Suprapubic skin (tissue), 4 donors: ENCODE measurements around the gene CAPN9. TPM values are rescaled to one million over a fixed set of nuclear protein-coding genes. Genes with fewer than 3 reads are reported as not detected.

Experiments
- DNase-seq, 2 donors: peaks; one replicate each; pipeline ENCODE4 v3.0.0-alpha.2; 2019; ENCODE audit warnings: low spot score in 2 of 2
- H3K27ac ChIP-seq: fragments of 200-600 bp; sonication (generic); one replicate; pipeline ENCODE4 v1.5.1; 2019
- H3K27me3 ChIP-seq: fragments of 200-600 bp; sonication (generic); one replicate; pipeline ENCODE4 v1.5.1; 2019
- H3K36me3 ChIP-seq: fragments of 200-600 bp; sonication (generic); one replicate; pipeline ENCODE4 v1.5.1; 2019
- H3K4me1 ChIP-seq: fragments of 200-600 bp; sonication (generic); one replicate; pipeline ENCODE4 v1.5.1; 2019
- H3K4me3 ChIP-seq: fragments of 200-600 bp; sonication (generic); one replicate; pipeline ENCODE4 v1.5.1; 2019; ENCODE audit warnings: mild to moderate bottlenecking
- H3K9me3 ChIP-seq: fragments of 200-600 bp; sonication (generic); one replicate; pipeline ENCODE4 v1.5.1; 2019
- EP300 ChIP-seq: sonication (generic); formaldehyde crosslinking; IDR thresholded peaks from one replicate; pipeline ENCODE4 v1.6.1; 2017; ENCODE audit warnings: antibody characterized with exemption
- POLR2A ChIP-seq, 2 donors: fragments of 450-650 bp; IDR thresholded peaks; one replicate each; pipeline ENCODE4 v1.6.1; 2017; ENCODE audit warnings: antibody characterized with exemption in 2 of 2, mild to moderate bottlenecking in 2 of 2, moderate library complexity in 2 of 2
- POLR2AphosphoS5 ChIP-seq, 3 donors: sonication (generic); formaldehyde crosslinking; IDR thresholded peaks; one replicate each; pipeline ENCODE4 v1.6.1; 2017; ENCODE audit warnings: antibody characterized with exemption in 3 of 3
- WGBS: methylation state at CpG from one replicate; pipeline ENCODE4 v1.1.5; 2018; 5-methylcytosine and 5-hydroxymethylcytosine counted together
- total RNA-seq, 4 donors: library from RNA; depleted of rRNA; stranded (reverse); fragments of >200 nt; gene quantifications; one replicate each; pipeline ENCODE4 v1.1.0, GENCODE V29; 2016
- TF ChIP-seq, protein P1 (sequence below), 2 donors: fragments of 200-600 bp in 1 of 2; fragments of 450-650 bp in 1 of 2; sonication (generic) in 1 of 2; IDR thresholded peaks; one replicate each; pipeline ENCODE4 v1.5.1; 2016 to 2019; ENCODE audit warnings: antibody characterized with exemption in 2 of 2, mild to moderate bottlenecking in 1 of 2, moderate library complexity in 1 of 2

Gene CAPN9
- total RNA-seq, 4 donors from 2014 or later, result 0.48 to 4.2 TPM; not detected in 2

DNA sequence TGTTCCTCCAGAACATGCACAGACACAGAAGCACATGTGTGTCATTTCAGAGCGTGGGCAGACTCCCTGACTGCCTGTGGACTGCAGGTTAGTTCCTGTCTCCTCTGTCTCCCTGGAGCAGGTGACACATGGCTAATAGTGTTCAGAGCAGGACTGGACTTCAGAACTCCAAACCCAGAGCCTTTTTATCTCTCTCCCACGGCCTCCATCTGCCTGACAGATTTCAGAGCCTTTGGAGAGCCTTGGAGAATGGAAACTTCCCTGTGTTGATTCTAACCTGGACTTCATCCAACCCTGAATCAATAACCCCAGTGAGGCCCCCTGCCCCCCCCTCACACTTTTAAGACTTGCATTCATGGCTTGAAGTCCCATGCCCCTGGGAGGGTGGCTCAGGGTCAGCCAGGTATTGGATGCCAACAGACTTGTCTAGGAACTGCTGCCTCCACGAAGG, 76.8 kb downstream of the CAPN9 start:
- peak overlapping the region; percentile 73 for H3K27ac ChIP-seq
- DNase-seq, result no peak
- no peaks in the 10 kb centered on the region for H3K36me3 ChIP-seq
- 64% methylated on average over 3 of the region's 3 CpGs for WGBS
- peaks cover 58% of the 10 kb centered on the region for H3K4me1 ChIP-seq
- H3K27me3 ChIP-seq, result no peaks in the 10 kb centered on the region
- TF ChIP-seq, protein P1, sequence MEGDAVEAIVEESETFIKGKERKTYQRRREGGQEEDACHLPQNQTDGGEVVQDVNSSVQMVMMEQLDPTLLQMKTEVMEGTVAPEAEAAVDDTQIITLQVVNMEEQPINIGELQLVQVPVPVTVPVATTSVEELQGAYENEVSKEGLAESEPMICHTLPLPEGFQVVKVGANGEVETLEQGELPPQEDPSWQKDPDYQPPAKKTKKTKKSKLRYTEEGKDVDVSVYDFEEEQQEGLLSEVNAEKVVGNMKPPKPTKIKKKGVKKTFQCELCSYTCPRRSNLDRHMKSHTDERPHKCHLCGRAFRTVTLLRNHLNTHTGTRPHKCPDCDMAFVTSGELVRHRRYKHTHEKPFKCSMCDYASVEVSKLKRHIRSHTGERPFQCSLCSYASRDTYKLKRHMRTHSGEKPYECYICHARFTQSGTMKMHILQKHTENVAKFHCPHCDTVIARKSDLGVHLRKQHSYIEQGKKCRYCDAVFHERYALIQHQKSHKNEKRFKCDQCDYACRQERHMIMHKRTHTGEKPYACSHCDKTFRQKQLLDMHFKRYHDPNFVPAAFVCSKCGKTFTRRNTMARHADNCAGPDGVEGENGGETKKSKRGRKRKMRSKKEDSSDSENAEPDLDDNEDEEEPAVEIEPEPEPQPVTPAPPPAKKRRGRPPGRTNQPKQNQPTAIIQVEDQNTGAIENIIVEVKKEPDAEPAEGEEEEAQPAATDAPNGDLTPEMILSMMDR (IDR thresholded peaks at IDR 0.05), result no peak
- TF ChIP-seq POLR2AphosphoS5 (IDR thresholded peaks at IDR 0.05), result no peak
- TF ChIP-seq EP300, result no peak
- TF ChIP-seq POLR2A (IDR thresholded peaks at IDR 0.05), result no peak
- no peak overlapping the region for H3K4me3 ChIP-seq
- H3K9me3 ChIP-seq, result no peaks in the 10 kb centered on the region

DNA sequence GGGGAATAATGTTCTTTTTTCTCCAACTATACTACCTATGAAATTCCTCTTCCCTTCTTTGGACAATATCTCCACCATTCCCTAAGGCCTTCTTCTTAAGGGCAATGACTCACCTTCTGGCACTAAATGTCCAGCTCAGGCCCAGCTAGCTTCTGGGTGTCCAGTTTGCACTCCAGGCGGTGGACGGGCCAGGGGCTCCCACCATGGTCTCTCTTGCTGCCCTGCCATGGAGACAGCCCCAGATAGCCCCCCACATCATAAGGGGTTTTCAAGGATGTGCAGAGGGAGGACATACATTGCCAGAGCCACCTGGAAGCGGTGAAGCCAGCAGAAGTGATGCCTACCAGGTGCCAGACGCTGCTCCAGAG, 77.3 kb downstream of the CAPN9 start:
- no peak overlapping the region for H3K4me3 ChIP-seq
- peak overlapping the region; percentile 73 for H3K27ac ChIP-seq
- H3K36me3 ChIP-seq, result no peaks in the 10 kb centered on the region
- H3K4me1 ChIP-seq, result peaks cover 58% of the 10 kb centered on the region
- no peaks in the 10 kb centered on the region for H3K27me3 ChIP-seq
- DNase-seq, result no peak
- 76% methylated on average over 4 of the region's 4 CpGs for WGBS
- no peaks in the 10 kb centered on the region for H3K9me3 ChIP-seq
- TF ChIP-seq EP300 (no peak), POLR2AphosphoS5 (IDR thresholded peaks at IDR 0.05) (no peak), POLR2A (IDR thresholded peaks at IDR 0.05) (no peak)
- TF ChIP-seq, protein P1 (IDR thresholded peaks at IDR 0.05), result no peak

DNA sequence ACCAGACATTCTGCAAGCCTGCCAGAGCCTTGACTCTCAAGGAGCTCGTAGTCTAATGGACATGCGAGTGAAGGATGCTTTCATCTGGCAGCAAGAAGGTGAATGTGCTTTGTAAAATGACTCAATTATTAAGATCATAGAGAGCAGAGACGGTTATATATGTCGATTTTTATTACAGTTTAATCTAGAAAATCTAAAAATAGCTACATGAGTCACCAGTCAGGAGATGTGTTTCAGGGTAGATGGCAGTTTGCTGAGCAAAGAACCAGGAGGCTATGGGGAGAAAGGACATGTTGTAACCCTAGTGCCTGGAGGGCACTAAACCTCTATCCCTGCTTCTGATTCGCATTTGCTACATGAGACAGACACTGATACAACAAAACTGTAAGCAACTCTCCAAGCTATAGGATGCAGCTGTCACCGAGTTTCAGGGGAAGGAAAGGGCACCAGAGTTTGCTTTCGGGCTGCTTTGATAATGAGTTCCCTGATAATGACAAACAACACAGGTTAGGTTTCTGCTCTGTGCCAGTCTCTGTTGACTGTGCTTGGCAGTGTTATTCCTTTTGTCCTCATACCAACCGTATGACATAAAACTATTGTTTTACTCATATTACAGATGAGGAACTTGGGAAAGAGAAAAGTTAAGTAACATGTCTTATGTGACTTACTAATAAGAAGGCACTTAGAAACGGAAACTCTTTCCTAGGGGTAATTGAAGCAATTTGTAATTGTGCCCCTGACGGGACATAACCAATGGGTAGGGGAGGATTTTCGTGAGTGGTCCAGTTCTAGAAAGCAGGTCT, 77.9 kb downstream of the CAPN9 start:
- H3K9me3 ChIP-seq, result no peaks in the 10 kb centered on the region
- 41% methylated on average over 11 of the region's 11 CpGs for WGBS
- TF ChIP-seq, protein P1 (IDR thresholded peaks at IDR 0.05), result no peak
- TF ChIP-seq EP300 (no peak), POLR2A (IDR thresholded peaks at IDR 0.05) (no peak), POLR2AphosphoS5 (IDR thresholded peaks at IDR 0.05) (no peak)
- DNase-seq, result no peak
- H3K27ac ChIP-seq, result peak overlapping the region; percentile 73
- no peak overlapping the region for H3K4me3 ChIP-seq
- no peaks in the 10 kb centered on the region for H3K36me3 ChIP-seq
- no peaks in the 10 kb centered on the region for H3K27me3 ChIP-seq
- peaks cover 58% of the 10 kb centered on the region for H3K4me1 ChIP-seq

DNA sequence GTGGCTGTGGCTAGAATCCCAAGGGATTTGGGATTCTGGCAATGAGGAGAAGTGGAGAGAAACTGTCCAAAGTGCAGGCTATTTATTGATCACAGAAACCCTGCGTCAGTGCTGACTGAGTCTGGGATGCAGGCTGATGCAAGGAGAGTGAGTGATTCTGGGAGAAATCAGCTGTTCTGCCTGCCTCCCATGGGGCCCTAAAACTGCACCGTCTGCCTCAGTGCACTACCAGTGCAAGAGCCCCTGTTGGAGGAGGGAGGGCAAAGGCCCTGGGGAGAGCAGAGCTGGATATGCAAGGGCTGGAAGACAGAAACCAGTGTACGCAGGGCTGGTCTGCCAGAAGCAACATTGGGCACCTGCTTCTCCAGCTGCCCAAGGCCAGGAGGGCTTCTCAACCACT, 78.6 kb downstream of the CAPN9 start:
- H3K36me3 ChIP-seq, result no peaks in the 10 kb centered on the region
- H3K9me3 ChIP-seq, result no peaks in the 10 kb centered on the region
- peak overlapping the region; percentile 73 for H3K27ac ChIP-seq
- H3K27me3 ChIP-seq, result no peaks in the 10 kb centered on the region
- H3K4me1 ChIP-seq, result peaks cover 58% of the 10 kb centered on the region
- 79% methylated on average over 3 of the region's 3 CpGs for WGBS
- TF ChIP-seq, protein P1 (IDR thresholded peaks at IDR 0.05), result no peak
- no peak for TF ChIP-seq POLR2A (IDR thresholded peaks at IDR 0.05)
- no peak for TF ChIP-seq POLR2AphosphoS5 (IDR thresholded peaks at IDR 0.05)
- no peak for DNase-seq
- H3K4me3 ChIP-seq, result no peak overlapping the region

DNA sequence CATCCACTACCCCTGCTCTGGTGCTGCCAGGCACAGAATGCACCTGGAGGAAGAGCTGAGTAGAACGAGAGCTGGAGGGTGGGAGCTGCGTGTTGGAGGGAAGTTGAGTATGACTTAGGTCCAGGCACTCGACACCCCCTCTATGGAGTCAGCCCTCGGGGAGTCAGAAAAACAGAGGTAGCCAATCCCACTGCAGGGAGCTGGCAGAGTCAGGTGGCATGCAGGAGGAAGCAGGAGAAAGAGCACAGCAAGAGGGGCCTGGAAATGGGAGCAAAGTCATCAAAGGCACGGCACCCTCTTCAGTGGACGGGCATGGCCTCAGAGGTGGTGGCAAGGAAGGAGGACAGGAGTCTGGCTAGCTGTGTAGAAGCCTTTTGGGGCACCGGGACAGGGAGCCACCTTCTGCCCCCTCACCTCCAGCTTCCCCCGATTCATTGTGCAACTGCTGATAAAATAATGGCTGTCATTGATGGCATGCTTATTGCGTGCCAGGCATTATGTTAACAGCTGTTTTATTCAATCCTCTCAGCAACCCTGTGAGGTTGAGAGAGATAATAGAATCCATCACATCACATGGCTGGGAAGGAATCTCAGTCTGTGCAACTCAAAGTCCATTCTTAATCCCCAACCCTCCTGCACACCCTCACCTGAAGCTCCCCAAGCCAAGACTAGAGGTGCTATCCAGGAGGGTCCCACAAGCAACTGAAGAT, 79.1 kb downstream of the CAPN9 start:
- Histone ChIP-seq H3K4me3 (no peak overlapping the region), H3K36me3 (no peaks in the 10 kb centered on the region), H3K27me3 (no peaks in the 10 kb centered on the region), H3K27ac (peak overlapping the region; percentile 73), H3K9me3 (no peaks in the 10 kb centered on the region), H3K4me1 (peaks cover 61% of the 10 kb centered on the region)
- no peak for DNase-seq
- WGBS, result 83% methylated on average over 9 of the region's 9 CpGs
- TF ChIP-seq POLR2AphosphoS5 (IDR thresholded peaks at IDR 0.05), result no peak
- no peak for TF ChIP-seq EP300
- TF ChIP-seq, protein P1 (IDR thresholded peaks at IDR 0.05), result no peak
- no peak for TF ChIP-seq POLR2A (IDR thresholded peaks at IDR 0.05)
